HG02870 (cell line): ENCODE data around the gene INPP4B.
"Not testable (repeated sequence)": the region's sequence is repeated elsewhere in the genome, so short reads cannot be mapped to it uniquely, and the experiment has no call there.

ENCODE experiments used
- ATAC-seq: cut with Tn5 transposase; IDR thresholded peaks from one replicate; pipeline ENCODE4 v1.9.1; 2021; ENCODE audit warnings: mild to moderate bottlenecking, moderate library complexity; ENCODE audit not compliant: unreplicated experiment

The INPP4B gene

GRCh38 chr4:142423861-142424260 lies 422.2 kb downstream of the INPP4B start:
- ATAC-seq: no peak

DNA sequence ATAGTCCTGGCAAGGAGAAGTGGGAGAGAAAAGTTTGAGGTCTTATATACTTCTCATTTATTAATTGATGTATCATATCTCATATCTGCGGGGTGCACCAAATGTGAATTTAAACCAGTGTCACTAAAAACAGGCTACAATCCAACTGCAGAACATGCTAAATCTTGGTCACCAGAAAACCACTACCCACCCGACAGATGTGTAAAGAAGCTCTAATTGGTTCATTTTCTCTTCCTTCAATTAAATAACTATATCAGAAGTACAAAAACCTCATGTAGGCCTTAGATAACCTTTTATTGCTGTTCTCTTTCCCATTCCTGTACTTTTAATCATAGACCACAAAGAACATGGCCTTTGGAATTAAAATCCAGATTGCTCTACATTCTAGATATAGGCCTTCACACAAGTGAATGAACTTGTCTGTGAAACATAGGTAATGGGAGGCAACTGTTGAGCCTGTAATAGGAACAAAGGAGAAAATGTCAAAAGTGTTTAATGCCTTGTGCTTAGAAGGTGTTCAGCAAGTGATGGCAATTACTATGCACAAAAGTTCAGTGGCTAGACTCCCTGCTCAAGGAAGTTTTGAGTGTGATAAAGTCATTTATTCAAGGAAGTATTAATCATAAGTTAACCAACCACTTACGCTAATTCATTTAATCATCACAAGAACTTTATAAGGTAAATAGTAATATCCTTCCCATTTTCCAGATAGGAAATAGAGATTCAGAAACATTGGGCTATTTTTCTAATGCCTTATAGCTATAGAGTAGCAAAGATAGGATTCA lies 425.6 kb downstream of the INPP4B start:
- no peak for ATAC-seq

DNA sequence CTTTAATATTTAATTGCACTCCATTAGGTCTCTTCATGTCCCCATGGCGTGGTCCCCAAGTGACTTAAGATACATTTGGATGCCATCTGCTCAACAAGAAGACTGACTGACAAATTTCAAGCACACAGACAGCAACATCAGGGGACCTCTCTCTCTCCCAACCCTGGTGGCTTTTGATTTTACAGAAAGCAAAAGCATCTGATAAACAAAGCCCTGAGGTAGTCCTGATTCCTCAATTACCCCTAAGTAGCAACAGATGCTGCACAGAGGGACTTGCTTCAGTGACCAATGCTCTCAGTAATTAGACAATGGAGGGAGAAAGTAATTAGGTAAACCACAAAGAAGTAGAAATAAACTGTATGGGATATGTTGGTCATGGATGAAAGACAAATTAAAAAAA lies 426.4 kb downstream of the INPP4B start:
- no peak for ATAC-seq

GRCh38 chr4:142418697-142419096 lies 427.4 kb downstream of the INPP4B start:
- no peak for ATAC-seq

DNA sequence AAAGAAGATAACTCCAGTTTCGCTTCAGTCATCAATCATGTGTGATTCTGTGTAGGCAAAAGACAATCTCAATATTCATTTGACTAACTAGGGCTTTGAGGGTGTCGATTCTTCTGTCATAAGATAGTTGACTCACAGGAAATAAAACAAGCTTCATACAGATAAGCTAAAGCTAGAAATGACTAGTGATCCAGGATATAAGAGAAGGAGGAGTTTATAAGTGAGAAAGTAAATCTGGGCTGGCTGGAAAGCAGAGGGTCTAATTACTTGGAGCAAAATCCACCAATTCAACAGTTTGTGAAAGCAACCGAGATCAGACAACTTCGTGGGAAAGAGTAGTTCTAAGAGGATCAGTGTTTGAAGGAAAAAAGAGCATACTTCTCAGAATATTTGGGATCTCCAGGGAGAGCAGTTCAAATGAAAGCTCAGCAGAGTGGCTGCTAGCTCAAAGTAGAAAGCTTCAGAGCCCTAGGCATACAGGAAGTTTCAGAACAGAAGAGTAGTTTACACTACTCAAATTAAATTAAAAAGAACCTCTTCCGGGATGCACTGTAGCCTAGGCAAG lies 429.3 kb downstream of the INPP4B start:
- no peak for ATAC-seq

GRCh38 chr4:142416121-142416520 lies 430.0 kb downstream of the INPP4B start:
- no peak for ATAC-seq

DNA sequence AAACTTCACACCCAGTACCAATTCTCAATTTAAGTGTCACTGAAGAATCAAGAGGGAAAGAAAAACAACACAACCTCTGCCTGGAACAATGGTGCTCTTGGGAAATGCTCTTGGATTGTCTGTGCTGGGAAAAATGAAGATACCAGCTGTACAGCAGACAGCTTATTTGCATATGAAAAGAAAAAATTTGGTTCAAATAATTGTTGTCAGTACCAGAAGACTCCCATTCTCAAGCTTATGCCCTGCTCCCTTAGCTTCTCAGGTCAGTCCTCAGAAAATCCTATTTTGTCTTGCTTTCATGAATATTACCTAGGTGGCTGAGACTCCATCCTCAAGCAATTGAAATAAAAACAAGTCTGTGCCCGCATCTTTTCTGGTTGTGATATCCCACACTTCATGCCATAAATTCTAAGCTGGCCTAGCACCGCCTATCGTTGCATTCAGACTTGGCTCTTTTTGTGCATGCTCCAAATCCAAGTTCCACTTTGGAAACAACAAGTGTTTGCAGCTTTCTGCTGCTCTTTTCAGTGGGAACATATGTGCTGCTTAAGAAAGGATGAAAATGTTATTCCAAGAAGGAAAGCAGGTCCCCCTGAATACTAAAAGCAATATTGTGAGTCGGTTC lies 431.6 kb downstream of the INPP4B start:
- no peak for ATAC-seq

DNA sequence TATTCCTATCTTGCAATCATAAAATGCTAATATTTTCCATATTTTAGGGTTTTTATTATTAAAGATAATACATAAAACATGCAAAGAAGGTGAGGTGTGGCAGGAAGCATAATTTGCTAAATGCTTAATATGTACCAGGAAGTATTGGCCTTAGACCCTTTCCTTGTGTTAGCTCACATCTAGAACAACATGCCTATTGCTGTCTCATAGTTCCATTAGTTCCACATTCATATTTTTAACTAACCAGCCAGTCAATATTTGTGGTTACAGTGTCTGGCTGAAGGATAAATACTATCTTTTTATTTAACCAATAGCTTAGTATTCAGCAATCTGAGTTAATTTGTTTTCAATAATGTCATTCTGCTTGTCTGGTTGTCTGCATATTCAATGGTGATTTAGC lies 432.6 kb downstream of the INPP4B start:
- ATAC-seq: no peak

- no peak for ATAC-seq
These were observed 434.1 kb downstream of the INPP4B start for GRCh38 chr4:142411993-142412392.

DNA sequence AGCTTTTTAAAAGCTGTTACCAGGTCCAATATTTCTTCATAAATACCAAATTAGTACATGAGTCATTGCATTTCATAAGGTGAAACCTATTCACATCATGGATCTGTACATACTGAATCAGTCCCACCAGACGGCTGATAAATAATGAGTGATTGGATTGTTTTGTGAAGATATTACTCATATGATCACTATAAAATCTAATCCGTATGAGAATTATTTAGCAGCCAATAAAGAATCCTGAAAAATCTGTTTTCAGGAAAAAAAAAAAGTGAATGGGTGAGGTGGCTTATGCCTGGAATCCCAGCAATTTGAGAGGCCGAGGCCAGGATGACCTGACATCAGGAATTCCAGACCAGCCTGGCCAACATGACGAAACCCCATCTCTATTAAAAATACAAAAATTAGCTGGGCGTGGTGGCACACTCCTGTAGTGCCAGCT lies 438.1 kb downstream of the INPP4B start:
- ATAC-seq: no peak

DNA sequence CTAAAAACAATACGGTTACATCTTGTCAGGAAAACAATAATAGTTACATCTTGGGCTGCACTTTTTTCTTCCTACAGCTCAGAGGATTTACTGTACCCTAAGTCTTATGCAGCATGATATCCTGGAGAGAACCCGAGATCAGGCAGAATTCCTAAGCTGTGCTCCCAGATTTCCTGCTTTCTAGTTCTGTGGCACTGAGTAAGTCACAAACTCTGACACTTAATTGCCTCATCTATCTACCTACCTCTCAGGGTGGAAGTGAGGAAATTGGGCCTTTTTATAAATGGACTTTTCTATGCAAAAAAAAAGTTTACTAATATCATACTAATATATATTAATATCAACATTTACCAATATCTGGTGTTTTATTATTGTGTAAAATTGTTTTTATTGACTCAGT lies 438.5 kb downstream of the INPP4B start:
- no peak for ATAC-seq

GRCh38 chr4:142406917-142407501 lies 439.1 kb downstream of the INPP4B start:
- no peak for ATAC-seq

DNA sequence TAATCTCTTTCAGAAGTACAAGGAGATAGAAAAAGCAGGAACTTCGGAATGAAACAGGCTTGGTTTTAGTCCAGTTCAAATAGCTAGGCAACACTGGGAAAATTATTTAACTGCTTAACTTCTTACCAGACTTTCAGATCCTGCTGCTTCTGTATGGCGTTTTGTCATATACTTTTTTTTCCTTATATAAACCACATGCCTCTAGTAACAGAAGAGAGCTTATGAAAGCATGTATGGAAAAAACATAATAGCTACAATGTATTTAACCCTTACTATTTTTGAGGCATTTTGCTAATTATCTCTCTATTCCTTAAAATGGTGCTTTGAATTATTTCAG lies 439.6 kb downstream of the INPP4B start:
- ATAC-seq: no peak

- peak; percentile 27 for ATAC-seq
These were observed 440.2 kb downstream of the INPP4B start for GRCh38 chr4:142405695-142406498.

- peak; percentile 61 for ATAC-seq
These were observed 440.9 kb downstream of the INPP4B start for GRCh38 chr4:142405021-142405694.

DNA sequence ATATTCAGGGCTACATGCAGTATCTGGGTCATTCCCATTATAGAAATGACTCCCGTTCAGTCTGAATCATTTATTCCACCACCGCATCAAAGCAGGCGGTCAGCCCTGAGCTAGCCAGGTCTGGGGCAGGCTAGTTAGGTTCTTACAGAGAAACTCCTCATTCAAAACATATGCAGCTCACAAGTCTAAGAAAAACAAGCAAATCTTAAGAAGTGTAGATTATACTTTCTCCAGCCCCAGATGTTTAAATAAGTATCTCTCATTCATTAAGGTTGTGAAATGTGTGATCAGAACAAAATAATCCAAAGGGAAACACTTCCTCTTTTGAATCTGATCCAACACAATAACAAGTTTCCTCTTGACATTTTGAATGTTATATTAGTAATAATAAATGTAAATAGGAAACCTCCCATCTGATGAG lies 441.9 kb downstream of the INPP4B start:
- no peak for ATAC-seq

- ATAC-seq: no peak
These were observed 443.2 kb downstream of the INPP4B start for GRCh38 chr4:142402900-142403299.

GRCh38 chr4:142402156-142402555 lies 443.9 kb downstream of the INPP4B start:
- no peak for ATAC-seq

DNA sequence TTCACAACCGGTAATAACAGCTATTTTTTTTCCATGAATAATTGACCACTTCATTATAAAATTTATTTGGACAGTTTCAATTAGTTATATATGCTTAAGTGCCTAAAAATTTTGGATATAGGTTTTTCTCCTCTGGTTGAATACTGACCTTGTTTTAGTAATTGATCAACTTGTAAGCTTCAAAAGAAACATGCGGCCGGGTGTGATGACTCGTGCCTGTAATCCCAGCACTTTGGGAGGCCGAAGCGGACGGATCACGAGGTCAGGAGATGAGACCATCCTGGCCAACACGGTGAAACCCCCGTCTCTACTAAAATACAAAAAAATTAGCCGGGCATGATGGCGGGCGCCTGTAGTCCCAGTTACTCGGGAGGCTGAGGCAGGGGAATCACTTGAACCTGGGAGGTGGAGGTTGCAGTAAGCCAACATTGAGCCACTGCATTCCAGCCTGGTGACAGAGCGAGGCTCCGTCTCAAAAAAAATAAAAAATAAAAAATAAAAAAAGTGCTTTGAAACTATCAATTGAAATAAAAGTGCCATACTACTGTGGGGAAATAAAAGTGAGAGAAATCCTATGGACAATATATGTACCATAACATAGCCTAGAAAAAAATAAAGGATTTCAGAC lies 448.6 kb downstream of the INPP4B start:
- ATAC-seq: not testable (repeated sequence)

DNA sequence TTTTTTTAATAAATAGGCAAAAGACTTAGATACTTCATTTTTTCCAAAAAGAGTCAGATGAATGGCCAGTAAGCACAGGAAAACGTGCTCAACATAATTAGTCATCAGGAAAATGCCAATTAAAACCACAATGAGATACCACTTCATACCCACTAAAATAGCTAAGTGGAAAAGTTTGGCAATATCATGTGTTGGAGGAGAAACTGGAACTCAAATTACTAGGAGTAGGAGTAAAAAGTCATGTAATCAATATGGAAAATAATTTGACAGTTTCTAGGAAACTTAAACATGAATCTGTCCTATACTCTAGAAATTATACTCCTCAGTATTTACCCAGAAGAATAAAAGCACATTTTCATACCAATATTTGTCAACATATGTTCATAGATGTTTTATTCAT lies 449.8 kb downstream of the INPP4B start:
- ATAC-seq: no peak
